ENCODE results near the gene HIVEP3. TPM values are rescaled to one million over a fixed set of nuclear protein-coding genes. Genes with fewer than 3 reads are reported as not detected.

The HIVEP3 gene
- total and polyA plus RNA-seq, 2 of the 13 experiments (the other 11 are each of a cell fraction or from before 2014, with no cell fraction given) = 0.05 TPM; not detected in 1

DNA sequence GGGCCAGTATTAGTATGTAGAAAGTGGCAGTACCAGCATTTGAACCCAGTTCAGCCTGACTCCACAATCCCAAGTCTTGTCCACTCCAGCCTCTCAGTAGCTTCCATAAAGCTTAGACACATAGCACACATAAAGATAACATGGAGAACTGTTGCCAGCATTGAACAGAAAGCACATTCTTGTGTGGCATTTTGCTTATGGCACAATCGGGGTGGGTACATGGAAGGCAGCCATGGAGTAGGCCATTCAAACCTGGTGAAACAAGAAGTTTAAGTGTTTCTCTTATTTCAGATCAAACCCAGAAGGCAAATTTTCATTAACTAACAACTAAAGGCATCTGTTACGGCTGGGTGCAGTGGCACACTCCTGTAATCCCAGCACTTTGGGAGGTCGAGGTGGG, 102.7 kb downstream of the HIVEP3 start:
- 0% methylated on average over 1 of the region's 3 CpGs for WGBS (ENCODE audit: low lambda C conversion rate)
- no peak for ATAC-seq
- intact Hi-C loops (cut with micrococcal nuclease; ENCODE audit: unreplicated experiment) = no loop called here
- CTCF ChIA-PET (ENCODE audit: low intra/inter-chr PET ratio, low total read pairs) = no interaction called here
- Histone ChIP-seq H4K20me1 (ENCODE audit: insufficient read depth, low read length) (0 out of 2 replicates have a peak, but pooled peaks cover 3% of the 10 kb centered on the region), H3K4me3 (replicated peaks in 1 of 3; ENCODE audit: insufficient read depth in 1 of 3, low read depth in 2 of 3, low read length in 3 of 3) (no peak overlapping the region), H3K4me2 (ENCODE audit: low read depth, low read length) (no peak overlapping the region), H3K79me2 (ENCODE audit: insufficient read depth, low read length) (no peaks in the 10 kb centered on the region), H3K9ac (ENCODE audit: insufficient read depth, low read depth, low read length) (no peak overlapping the region), H3K9me3 (ENCODE audit: low read length) (no peaks in the 10 kb centered on the region), H3K27ac (ENCODE audit: extremely low read length, insufficient read depth, low read length) (no peak overlapping the region), H3K27me3 (ENCODE audit: control insufficient read depth in 1 of 2, insufficient read depth in 2 of 2, low read length in 2 of 2) (no peaks in the 10 kb centered on the region), H2AFZ (ENCODE audit: low read length) (no peak overlapping the region), H3K4me1 (ENCODE audit: insufficient read depth, low read length) (no peaks in the 10 kb centered on the region), H3K36me3 (replicated peaks in 1 of 2; ENCODE audit: control insufficient read depth in 1 of 2, insufficient read depth in 2 of 2, low read length in 2 of 2) (no peaks in the 10 kb centered on the region)
- POLR2A ChIA-PET = no interaction called here
- in situ Hi-C loops (cut with HindIII; ENCODE audit: extremely low pct_ligation_motif_present, low pct_unique_long_range_greater_than_20kb) = no loop called here
- no TSS peak for BruUV-seq (replicated peaks)
- DNase-seq (ENCODE audit: low spot score) = no peak
- no peak for FAIRE-seq
- TF ChIP-seq ZNF609 (CRISPR knock-in tag; IDR thresholded peaks at IDR 0.05; ENCODE audit: borderline replicate concordance) (no peak), DMTF1 (CRISPR knock-in tag; IDR thresholded peaks at IDR 0.05) (no peak), KLF11 (CRISPR knock-in tag; IDR thresholded peaks at IDR 0.05) (no peak), NFE2 (CRISPR knock-in tag; IDR thresholded peaks at IDR 0.05) (no peak), NR2F1 (CRISPR knock-in tag; IDR thresholded peaks at IDR 0.05) (no peak), ZBED4 (CRISPR knock-in tag; IDR thresholded peaks at IDR 0.05; ENCODE audit: borderline replicate concordance) (no peak), ZNF333 (CRISPR knock-in tag; IDR thresholded peaks at IDR 0.05; ENCODE audit: borderline replicate concordance) (no peak), NAIF1 (CRISPR knock-in tag; IDR thresholded peaks at IDR 0.05; ENCODE audit: borderline replicate concordance) (no peak), MTA3 (CRISPR knock-in tag; IDR thresholded peaks at IDR 0.05) (no peak), SATB2 (CRISPR knock-in tag; IDR thresholded peaks at IDR 0.05) (no peak), HES4 (CRISPR knock-in tag; IDR thresholded peaks at IDR 0.05; ENCODE audit: borderline replicate concordance) (no peak)
- TF ChIP-seq, protein P1, sequence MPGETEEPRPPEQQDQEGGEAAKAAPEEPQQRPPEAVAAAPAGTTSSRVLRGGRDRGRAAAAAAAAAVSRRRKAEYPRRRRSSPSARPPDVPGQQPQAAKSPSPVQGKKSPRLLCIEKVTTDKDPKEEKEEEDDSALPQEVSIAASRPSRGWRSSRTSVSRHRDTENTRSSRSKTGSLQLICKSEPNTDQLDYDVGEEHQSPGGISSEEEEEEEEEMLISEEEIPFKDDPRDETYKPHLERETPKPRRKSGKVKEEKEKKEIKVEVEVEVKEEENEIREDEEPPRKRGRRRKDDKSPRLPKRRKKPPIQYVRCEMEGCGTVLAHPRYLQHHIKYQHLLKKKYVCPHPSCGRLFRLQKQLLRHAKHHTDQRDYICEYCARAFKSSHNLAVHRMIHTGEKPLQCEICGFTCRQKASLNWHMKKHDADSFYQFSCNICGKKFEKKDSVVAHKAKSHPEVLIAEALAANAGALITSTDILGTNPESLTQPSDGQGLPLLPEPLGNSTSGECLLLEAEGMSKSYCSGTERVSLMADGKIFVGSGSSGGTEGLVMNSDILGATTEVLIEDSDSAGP (CRISPR knock-in tag; IDR thresholded peaks at IDR 0.05; ENCODE audit: borderline replicate concordance) = no peak

Measured in HepG2 (cell line).